H1 (cell line): ENCODE results near the gene SESN3. TPM values are rescaled to one million over a fixed set of nuclear protein-coding genes. Genes with fewer than 3 reads are reported as not detected.

ENCODE experiments used
- CBX8 ChIP-seq: fragments of 300-800, 300-1000 bp; sonication (generic); IDR thresholded peaks from 2 replicates; pipeline ENCODE4 v1.7.1; 2016; ENCODE audit warnings: low read depth, low read length, borderline replicate concordance
- HDAC6 ChIP-seq: IDR thresholded peaks from one replicate; pipeline ENCODE4 v1.7.1; 2012; ENCODE audit warnings: low read depth, mild to moderate bottlenecking, inconsistent platforms, low read length, moderate library complexity
- POU5F1 ChIP-seq: IDR thresholded peaks from 2 replicates; pipeline ENCODE4 v1.6.1; 2011; ENCODE audit warnings: low read depth, mild to moderate bottlenecking, low read length, moderate library complexity
- SIRT6 ChIP-seq: IDR thresholded peaks from one replicate; pipeline ENCODE4 v1.7.1; 2012; ENCODE audit warnings: low read length, inconsistent platforms
- TAF1 ChIP-seq: IDR thresholded peaks from 2 replicates; pipeline ENCODE4 v1.6.1; 2011; ENCODE audit warnings: mild to moderate bottlenecking, low read depth, low read length
- TCF12 ChIP-seq: IDR thresholded peaks from 2 replicates; pipeline ENCODE4 v1.6.1; 2011; ENCODE audit warnings: low read depth, mild to moderate bottlenecking, low read length
- YY1 ChIP-seq: IDR thresholded peaks from 2 replicates; pipeline ENCODE4 v1.6.1; 2011; ENCODE audit warnings: low read depth, mild to moderate bottlenecking, low read length
- polyA plus RNA-seq, 7 experiments: library from polyadenylated mRNA; depleted of rRNA in 3 of 7; stranded (reverse) in 5 of 7; unstranded in 2 of 7; fragments of >200 nt in 5 of 7; fragments of 200-250 nt in 2 of 7; gene quantifications; 1 replicate in 5 of 7; 2 replicates in 1 of 7; 4 replicates in 1 of 7; pipeline versions ENCODE4 v1.2.1 to v1.2.3, GENCODE V29; 2011 to 2013; ENCODE audit warnings: missing spikeins in 2 of 7, mixed read lengths in 2 of 7
- total RNA-seq: library from RNA; stranded (reverse); fragmentation: NEBNext Ultra II Directional; extraction: Animal tissue kit (Norgen Biotek cat#: 25700); gene quantifications from 2 replicates; pipeline ENCODE4 v1.2.1, GENCODE V29; 2021
- TF ChIP-seq, protein P1 (sequence below), 3 experiments: IDR thresholded peaks; 1 replicate in 2 of 3; 2 replicates in 1 of 3; pipeline versions ENCODE4 v1.5.1 to v1.6.1; 2011; ENCODE audit warnings: low read length in 3 of 3, mild to moderate bottlenecking in 3 of 3, inconsistent platforms in 2 of 3, low read depth in 1 of 3, moderate library complexity in 1 of 3; ENCODE audit not compliant: insufficient read depth in 1 of 3; ENCODE audit errors: control extremely low read depth in 1 of 3

The SESN3 gene
- total and polyA plus RNA-seq, 2 of the 8 experiments (the other 6 are each of a cell fraction or from before 2014, with no cell fraction given): 10.2 to 31.1 TPM

- no peak for TF ChIP-seq YY1
- no peak for TF ChIP-seq TAF1
- TF ChIP-seq TCF12: no peak
- no peak for TF ChIP-seq HDAC6
- TF ChIP-seq, protein P1, sequence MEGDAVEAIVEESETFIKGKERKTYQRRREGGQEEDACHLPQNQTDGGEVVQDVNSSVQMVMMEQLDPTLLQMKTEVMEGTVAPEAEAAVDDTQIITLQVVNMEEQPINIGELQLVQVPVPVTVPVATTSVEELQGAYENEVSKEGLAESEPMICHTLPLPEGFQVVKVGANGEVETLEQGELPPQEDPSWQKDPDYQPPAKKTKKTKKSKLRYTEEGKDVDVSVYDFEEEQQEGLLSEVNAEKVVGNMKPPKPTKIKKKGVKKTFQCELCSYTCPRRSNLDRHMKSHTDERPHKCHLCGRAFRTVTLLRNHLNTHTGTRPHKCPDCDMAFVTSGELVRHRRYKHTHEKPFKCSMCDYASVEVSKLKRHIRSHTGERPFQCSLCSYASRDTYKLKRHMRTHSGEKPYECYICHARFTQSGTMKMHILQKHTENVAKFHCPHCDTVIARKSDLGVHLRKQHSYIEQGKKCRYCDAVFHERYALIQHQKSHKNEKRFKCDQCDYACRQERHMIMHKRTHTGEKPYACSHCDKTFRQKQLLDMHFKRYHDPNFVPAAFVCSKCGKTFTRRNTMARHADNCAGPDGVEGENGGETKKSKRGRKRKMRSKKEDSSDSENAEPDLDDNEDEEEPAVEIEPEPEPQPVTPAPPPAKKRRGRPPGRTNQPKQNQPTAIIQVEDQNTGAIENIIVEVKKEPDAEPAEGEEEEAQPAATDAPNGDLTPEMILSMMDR (IDR thresholded peaks at IDR 0.05; ENCODE audit: control extremely low read depth in 1 of 3, insufficient read depth in 1 of 3, low read depth in 1 of 3, low read length in 3 of 3): no peak
- no peak for TF ChIP-seq POU5F1
- no peak for TF ChIP-seq SIRT6
- no peak for TF ChIP-seq CBX8
Measured at GRCh38 chr11:95266751-95267374, 35.9 kb upstream of the SESN3 start (continued).
